Urinary bladder (tissue), 4 donors: Measurements from ENCODE around the gene CBLN3. TPM values are rescaled to one million over a fixed set of nuclear protein-coding genes. Genes with fewer than 3 reads are reported as not detected.
A peak's percentile ranks its signal among the peaks of the same experiment; 100 is the strongest.

Experiments
- DNase-seq: peaks from one replicate; pipeline ENCODE4 v3.0.0-alpha.2; 2015; ENCODE audit errors: extremely low spot score
- H3K27ac ChIP-seq: one replicate; pipeline ENCODE4 v1.5.1; 2013; ENCODE audit warnings: low read depth, mild to moderate bottlenecking, moderate library complexity
- H3K36me3 ChIP-seq: one replicate; pipeline ENCODE4 v1.6.1; 2013; ENCODE audit warnings: mild to moderate bottlenecking, moderate library complexity; ENCODE audit not compliant: insufficient read depth
- H3K4me1 ChIP-seq: one replicate; pipeline ENCODE4 v1.6.1; 2013; ENCODE audit warnings: mild to moderate bottlenecking, moderate library complexity; ENCODE audit not compliant: insufficient read depth
- H3K4me3 ChIP-seq: one replicate; pipeline ENCODE4 v1.5.1; 2013; ENCODE audit warnings: low read depth, low read length
- WGBS: extraction: QIAGEN DNeasy Blood & Tissue Kit; methylation state at CpG from one replicate; pipeline ENCODE4 v1.1.7; 2013; 5-methylcytosine and 5-hydroxymethylcytosine counted together
- polyA plus RNA-seq: library from polyadenylated mRNA; stranded (reverse); fragments of 200-250 nt; gene quantifications from one replicate; pipeline ENCODE4 v1.2.3, GENCODE V29; 2013
- total RNA-seq: library from RNA; depleted of rRNA; stranded (reverse); fragments of >200 nt; gene quantifications from one replicate; pipeline ENCODE4 v1.2.3, GENCODE V29; 2014
- donor health status: healthy with polysubstance abuse.
- donor health status: healthy.

The CBLN3 gene
- total and polyA plus RNA-seq, 2 donors, result 1.8 to 5.9 TPM

GRCh38 chr14:24409192-24409591, 20.3 kb downstream of the CBLN3 start:
- WGBS, result 85% methylated on average over 6 of the region's 6 CpGs
- Histone ChIP-seq H3K4me1 (no peaks in the 10 kb centered on the region), H3K36me3 (no peaks in the 10 kb centered on the region), H3K27ac (no peak overlapping the region), H3K4me3 (no peak overlapping the region)
- no peak for DNase-seq

GRCh38 chr14:24408764-24409163, 20.7 kb downstream of the CBLN3 start:
- Histone ChIP-seq H3K27ac (no peak overlapping the region), H3K4me3 (no peak overlapping the region), H3K4me1 (no peaks in the 10 kb centered on the region), H3K36me3 (no peaks in the 10 kb centered on the region)
- DNase-seq, result no peak
- 60% methylated on average over 3 of the region's 3 CpGs for WGBS

- H3K27ac ChIP-seq, result no peak overlapping the region
- H3K4me1 ChIP-seq, result no peaks in the 10 kb centered on the region
- H3K36me3 ChIP-seq, result no peaks in the 10 kb centered on the region
- H3K4me3 ChIP-seq, result no peak overlapping the region
- DNase-seq, result no peak
- 95% methylated on average over 18 of the region's 18 CpGs for WGBS
These were observed 21.7 kb downstream of the CBLN3 start for GRCh38 chr14:24407608-24408325.

- Histone ChIP-seq H3K4me3 (no peak overlapping the region), H3K27ac (no peak overlapping the region), H3K4me1 (no peaks in the 10 kb centered on the region), H3K36me3 (no peaks in the 10 kb centered on the region)
- 89% methylated on average over 6 of the region's 6 CpGs for WGBS
- no peak for DNase-seq
These were observed 23.1 kb downstream of the CBLN3 start for GRCh38 chr14:24406416-24406815.

GRCh38 chr14:24404814-24405213, 24.7 kb downstream of the CBLN3 start:
- 67% methylated on average over 4 of the region's 4 CpGs for WGBS

GRCh38 chr14:24403294-24403998, 26.0 kb downstream of the CBLN3 start:
- Histone ChIP-seq H3K27ac (no peak overlapping the region), H3K4me1 (no peaks in the 10 kb centered on the region), H3K4me3 (no peak overlapping the region), H3K36me3 (no peaks in the 10 kb centered on the region)
- peak; percentile 46 for DNase-seq
- WGBS, result 30% methylated on average over 7 of the region's 7 CpGs

More at GRCh38 chr14:24404814-24405213, 24.7 kb downstream of the CBLN3 start:
- Histone ChIP-seq H3K4me1 (no peaks in the 10 kb centered on the region), H3K36me3 (no peaks in the 10 kb centered on the region), H3K27ac (no peak overlapping the region), H3K4me3 (no peak overlapping the region)
- no peak for DNase-seq

GRCh38 chr14:24401810-24402702, 27.4 kb downstream of the CBLN3 start:
- H3K36me3 ChIP-seq, result no peaks in the 10 kb centered on the region
- no peak for DNase-seq
- no peak overlapping the region for H3K4me3 ChIP-seq
- H3K27ac ChIP-seq, result no peak overlapping the region
- no peaks in the 10 kb centered on the region for H3K4me1 ChIP-seq
- 54% methylated on average over 9 of the region's 9 CpGs for WGBS

- no peaks in the 10 kb centered on the region for H3K36me3 ChIP-seq
- H3K27ac ChIP-seq, result no peak overlapping the region
- H3K4me1 ChIP-seq, result no peaks in the 10 kb centered on the region
- H3K4me3 ChIP-seq, result peak overlapping the region; percentile 80
- no peak for DNase-seq
- 53% methylated on average over 4 of the region's 4 CpGs for WGBS
These were observed 29.3 kb downstream of the CBLN3 start for GRCh38 chr14:24399999-24400718.

GRCh38 chr14:24399447-24399822, 30.0 kb downstream of the CBLN3 start:
- Histone ChIP-seq H3K27ac (peak overlapping the region; percentile 74), H3K4me1 (no peaks in the 10 kb centered on the region), H3K4me3 (peak overlapping the region; percentile 80), H3K36me3 (no peaks in the 10 kb centered on the region)
- 8% methylated on average over 8 of the region's 8 CpGs for WGBS
- no peak for DNase-seq

- WGBS, result under 1% methylated on average over 56 of the region's 57 CpGs
- H3K36me3 ChIP-seq, result no peaks in the 10 kb centered on the region
- H3K4me1 ChIP-seq, result no peaks in the 10 kb centered on the region
- H3K4me3 ChIP-seq, result peak within 1 kb of the TSS; percentile 80
- H3K27ac ChIP-seq, result peak within 1 kb of the TSS; percentile 74
- peak; percentile 67 for DNase-seq
These were observed 30.6 kb downstream of the CBLN3 start, which contains the start of gene NYNRIN for GRCh38 chr14:24398653-24399446. Gene NYNRIN, plus strand, starts transcription at chr14:24399003. Its CDS starts 244 bp downstream, at chr14:24399247.

GRCh38 chr14:24398293-24398652, 31.2 kb downstream of the CBLN3 start:
- peak overlapping the region; percentile 80 for H3K4me3 ChIP-seq
- no peaks in the 10 kb centered on the region for H3K4me1 ChIP-seq
- WGBS, result 7% methylated on average over 7 of the region's 7 CpGs
- H3K36me3 ChIP-seq, result no peaks in the 10 kb centered on the region
- H3K27ac ChIP-seq, result peak overlapping the region; percentile 61
- peak; percentile 43 for DNase-seq

- Histone ChIP-seq H3K4me1 (no peaks in the 10 kb centered on the region), H3K27ac (peak overlapping the region; percentile 61), H3K4me3 (no peak overlapping the region), H3K36me3 (no peaks in the 10 kb centered on the region)
- no peak for DNase-seq
- 38% methylated on average over 6 of the region's 6 CpGs for WGBS
These were observed 31.7 kb downstream of the CBLN3 start for GRCh38 chr14:24397639-24398292.
